ENCODE data around the gene CACNA2D2. TPM values are rescaled to one million over a fixed set of nuclear protein-coding genes. Genes with fewer than 3 reads are reported as not detected.
A peak's percentile ranks its signal among the peaks of the same experiment; 100 is the strongest.

CACNA2D2 gene
- total RNA-seq, 1 donor from 2014 or later = 0.53 TPM

GRCh38 chr3:50341996-50342650 is 161.3 kb downstream of the CACNA2D2 start:
- no peak for TF ChIP-seq CTCF (IDR thresholded peaks at IDR 0.05)
- H3K36me3 Mint-ChIP-seq (ENCODE audit: low read depth) = peaks cover 4% of the 10 kb centered on the region
- ChIA-PET POLR2A (interaction anchor here (1.0 to 3.2 kb wide), 3 partner anchors 8 to 43 kb away, joined by 3 to 15 read pairs (median 6); partner anchors contain the start of genes CYB561D2, HYAL3, NAA80 and NPRL2), CTCF (no interaction called here)
- peak overlapping the region; percentile 48 for H3K4me3 Mint-ChIP-seq
- peaks cover 51% of the 10 kb centered on the region for H3K4me1 Mint-ChIP-seq
- DNase-seq (no peak), ATAC-seq (ENCODE audit: low read depth) (no peak)
- H3K27ac Mint-ChIP-seq = peak overlapping the region; percentile 46
- H3K27me3 Mint-ChIP-seq = no peaks in the 10 kb centered on the region
- no peaks in the 10 kb centered on the region for H3K9me3 Mint-ChIP-seq
- intact Hi-C loops (cut with micrococcal nuclease) = no loop called here

DNA sequence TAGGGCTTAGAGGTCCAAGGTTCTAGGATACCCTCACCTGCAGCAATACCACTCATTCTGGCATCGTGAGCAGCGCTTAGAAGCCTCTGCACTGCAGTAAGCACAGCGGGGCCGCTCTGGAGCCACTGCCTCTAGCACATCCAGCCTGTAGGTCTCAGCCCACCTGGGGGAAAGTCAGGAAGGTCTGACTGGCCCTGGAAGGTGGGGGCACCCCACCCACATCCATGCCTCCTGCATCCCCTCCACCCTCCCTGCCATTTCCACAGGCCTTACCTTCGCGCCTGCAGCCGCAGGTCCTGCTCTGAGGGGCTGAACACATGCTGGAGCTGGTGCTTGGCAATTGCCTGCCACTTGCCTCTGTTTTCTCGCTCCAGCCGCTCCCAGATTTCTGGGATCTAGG is 161.9 kb downstream of the CACNA2D2 start:
- peak overlapping the region; percentile 96 for H3K27ac Mint-ChIP-seq

DNA sequence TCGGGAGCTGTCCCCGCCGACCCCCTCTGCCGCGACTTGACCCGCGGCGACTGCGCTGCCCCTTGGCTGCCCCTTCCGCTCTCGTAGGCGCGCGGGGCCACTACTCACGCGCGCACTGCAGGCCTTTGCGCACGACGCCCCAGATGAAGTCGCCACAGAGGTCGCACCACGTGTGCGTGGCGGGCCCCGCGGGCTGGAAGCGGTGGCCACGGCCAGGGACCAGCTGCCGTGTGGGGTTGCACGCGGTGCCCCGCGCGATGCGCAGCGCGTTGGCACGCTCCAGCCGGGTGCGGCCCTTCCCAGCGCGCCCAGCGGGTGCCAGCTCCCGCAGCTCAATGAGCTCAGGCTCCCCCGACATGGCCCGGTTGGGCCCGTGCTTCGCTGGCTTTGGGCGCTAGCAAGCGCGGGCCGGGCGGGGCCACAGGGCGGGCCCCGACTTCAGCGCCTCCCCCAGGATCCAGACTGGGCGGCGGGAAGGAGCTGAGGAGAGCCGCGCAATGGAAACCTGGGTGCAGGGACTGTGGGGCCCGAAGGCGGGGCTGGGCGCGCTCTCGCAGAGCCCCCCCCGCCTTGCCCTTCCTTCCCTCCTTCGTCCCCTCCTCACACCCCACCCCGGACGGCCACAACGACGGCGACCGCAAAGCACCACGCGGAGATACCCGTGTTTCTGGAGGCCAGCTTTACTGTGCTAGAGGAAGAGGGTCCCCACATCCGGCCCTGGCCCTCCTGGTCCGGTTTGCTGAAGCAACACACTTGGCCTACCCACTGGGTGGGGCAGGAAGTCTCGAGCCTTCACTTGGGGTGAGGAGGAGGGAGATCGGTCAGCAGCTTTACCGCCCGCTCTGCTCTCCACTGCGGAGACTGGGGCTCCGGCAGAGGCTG is 162.7 kb downstream of the CACNA2D2 start, which contains the start of gene RASSF1:
TSS of gene RASSF1 (minus strand) at position 389 of the 882 bp plus-strand sequence. CDS start at position 358, 31 bp downstream.
- no peak for TF ChIP-seq CTCF (IDR thresholded peaks at IDR 0.05)
- peak within 1 kb of the TSS; percentile 98 for H3K27ac Mint-ChIP-seq
- ChIA-PET POLR2A (interaction anchor here (0.6 to 6.5 kb wide), 17 partner anchors 8 to 1885 kb away, joined by 3 to 195 read pairs (median 4); partner anchors contain the start of genes CYB561D2, GNAI2, HEMK1 and HYAL2), CTCF (interaction anchor here (0.9 to 1.8 kb wide), 2 partner anchors 10 to 19 kb away, joined by 3 to 6 read pairs; partner anchors contain the start of genes CYB561D2 and NPRL2)
- intact Hi-C loops (cut with micrococcal nuclease) = loop anchor here (1.0 kb wide), 1 partner anchor 10 kb away; the partner anchor contains the start of genes CYB561D2 and NPRL2
- peak; percentile 10 for ATAC-seq (ENCODE audit: low read depth)
- H3K36me3 Mint-ChIP-seq (ENCODE audit: low read depth) = peaks cover 9% of the 10 kb centered on the region
- H3K9me3 Mint-ChIP-seq = no peaks in the 10 kb centered on the region
- no peaks in the 10 kb centered on the region for H3K27me3 Mint-ChIP-seq
- peaks cover 55% of the 10 kb centered on the region for H3K4me1 Mint-ChIP-seq
- H3K4me3 Mint-ChIP-seq = peak within 1 kb of the TSS; percentile 95
- DNase-seq = peak; percentile 61

More for the DNA sequence above, 161.9 kb downstream of the CACNA2D2 start:
- Mint-ChIP-seq H3K4me3 (peak overlapping the region; percentile 95), H3K27me3 (no peaks in the 10 kb centered on the region), H3K9me3 (no peaks in the 10 kb centered on the region), H3K36me3 (ENCODE audit: low read depth) (peaks cover 6% of the 10 kb centered on the region), H3K4me1 (peaks cover 52% of the 10 kb centered on the region)
- intact Hi-C loops (cut with micrococcal nuclease) = no loop called here
- DNase-seq (no peak), ATAC-seq (ENCODE audit: low read depth) (no peak)
- CTCF ChIA-PET = no interaction called here
- TF ChIP-seq CTCF (IDR thresholded peaks at IDR 0.05) = no peak
- POLR2A ChIA-PET = interaction anchor here (0.7 to 6.5 kb wide), 11 partner anchors 7 to 1065 kb away, joined by 3 to 195 read pairs (median 6); partner anchors contain the start of genes CYB561D2, GNAI2, HEMK1 and HYAL2

- H3K27ac Mint-ChIP-seq = peak overlapping the region; percentile 98
- DNase-seq = no peak
- TF ChIP-seq CTCF (IDR thresholded peaks at IDR 0.05) = no peak
- peaks cover 55% of the 10 kb centered on the region for H3K4me1 Mint-ChIP-seq
- no peaks in the 10 kb centered on the region for H3K27me3 Mint-ChIP-seq
- POLR2A ChIA-PET = interaction anchor here (0.6 to 6.5 kb wide), 13 partner anchors 8 to 1886 kb away, joined by 3 to 195 read pairs (median 6); partner anchors contain the start of genes CYB561D2, GNAI2, HEMK1 and HYAL2
- no peak for ATAC-seq (ENCODE audit: low read depth)
- H3K4me3 Mint-ChIP-seq = peak overlapping the region; percentile 95
- CTCF ChIA-PET = interaction anchor here (0.9 to 1.8 kb wide), 2 partner anchors 10 to 19 kb away, joined by 3 to 6 read pairs; partner anchors contain the start of genes CYB561D2 and NPRL2
- no peaks in the 10 kb centered on the region for H3K9me3 Mint-ChIP-seq
- H3K36me3 Mint-ChIP-seq (ENCODE audit: low read depth) = peaks cover 10% of the 10 kb centered on the region
- intact Hi-C loops (cut with micrococcal nuclease) = loop anchor here (1.0 kb wide), 1 partner anchor 10 kb away; the partner anchor contains the start of genes CYB561D2 and NPRL2
These were observed 163.3 kb downstream of the CACNA2D2 start for GRCh38 chr3:50340147-50340447.

All from activated B cell treated with CpG ODN at 0.5 μM for 24 hours (primary cell).